Adrenal gland (tissue), 5 donors: ENCODE results near the gene RUNX3.

ENCODE experiments used
- POLR2A ChIP-seq, 2 donors: fragments of 450-650 bp; IDR thresholded peaks; one replicate each; pipeline ENCODE4 v1.6.1; 2017; ENCODE audit warnings: antibody characterized with exemption in 2 of 2, mild to moderate bottlenecking in 2 of 2, moderate library complexity in 1 of 2
- TF ChIP-seq, protein P1 (sequence below), 6 experiments: fragments of 450-650 bp in 4 of 6; fragments of 200-600 bp in 2 of 6; sonication (generic) in 1 of 6; IDR thresholded peaks; 1 replicate in 5 of 6; 2 replicates in 1 of 6; pipeline versions ENCODE4 v1.5.1 to v1.8.0; 2016 to 2021; ENCODE audit warnings: antibody characterized with exemption in 6 of 6, mild to moderate bottlenecking in 2 of 6, moderate library complexity in 1 of 6
- donor health status: DM: no; HTN: no; CAD: no.

DNA sequence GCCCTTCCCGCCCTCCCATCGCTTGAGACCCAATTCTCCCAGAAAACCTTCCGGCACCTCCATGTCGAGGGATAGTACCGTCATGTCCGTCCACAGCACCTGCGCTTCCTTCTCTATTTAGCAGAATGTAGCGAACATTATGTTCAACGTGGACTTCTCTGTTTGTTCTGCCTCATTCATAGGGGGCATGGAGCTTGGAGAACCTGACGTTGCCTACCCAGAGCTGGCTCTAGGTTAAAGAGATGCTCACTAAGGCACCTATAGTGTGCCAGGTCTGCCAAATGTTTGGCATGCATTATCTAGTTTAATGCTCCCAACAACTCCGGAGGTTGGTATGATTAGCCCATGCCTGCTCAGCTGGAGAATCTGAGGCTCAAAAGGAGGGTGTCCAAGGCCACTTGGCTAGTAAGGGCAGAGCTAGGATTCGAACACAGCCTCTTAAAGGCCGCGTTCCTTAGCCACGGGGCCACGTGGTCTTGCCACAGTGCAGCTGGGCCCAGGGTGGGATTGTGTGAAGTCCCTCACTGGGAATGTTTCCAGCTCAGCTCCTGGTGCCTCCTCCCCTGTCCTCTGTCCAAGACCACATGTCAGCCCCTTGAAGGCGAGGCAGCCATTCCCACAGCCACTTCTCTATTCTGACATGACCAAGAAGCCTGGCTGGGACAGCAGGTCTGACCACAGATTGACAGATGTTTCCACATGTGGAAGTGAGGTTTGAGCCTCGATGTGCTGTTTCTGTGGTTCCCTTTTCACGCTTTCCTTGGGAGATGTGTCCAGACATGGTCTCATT, 57.8 kb downstream of the RUNX3 start:
- TF ChIP-seq, protein P1, sequence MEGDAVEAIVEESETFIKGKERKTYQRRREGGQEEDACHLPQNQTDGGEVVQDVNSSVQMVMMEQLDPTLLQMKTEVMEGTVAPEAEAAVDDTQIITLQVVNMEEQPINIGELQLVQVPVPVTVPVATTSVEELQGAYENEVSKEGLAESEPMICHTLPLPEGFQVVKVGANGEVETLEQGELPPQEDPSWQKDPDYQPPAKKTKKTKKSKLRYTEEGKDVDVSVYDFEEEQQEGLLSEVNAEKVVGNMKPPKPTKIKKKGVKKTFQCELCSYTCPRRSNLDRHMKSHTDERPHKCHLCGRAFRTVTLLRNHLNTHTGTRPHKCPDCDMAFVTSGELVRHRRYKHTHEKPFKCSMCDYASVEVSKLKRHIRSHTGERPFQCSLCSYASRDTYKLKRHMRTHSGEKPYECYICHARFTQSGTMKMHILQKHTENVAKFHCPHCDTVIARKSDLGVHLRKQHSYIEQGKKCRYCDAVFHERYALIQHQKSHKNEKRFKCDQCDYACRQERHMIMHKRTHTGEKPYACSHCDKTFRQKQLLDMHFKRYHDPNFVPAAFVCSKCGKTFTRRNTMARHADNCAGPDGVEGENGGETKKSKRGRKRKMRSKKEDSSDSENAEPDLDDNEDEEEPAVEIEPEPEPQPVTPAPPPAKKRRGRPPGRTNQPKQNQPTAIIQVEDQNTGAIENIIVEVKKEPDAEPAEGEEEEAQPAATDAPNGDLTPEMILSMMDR (IDR thresholded peaks at IDR 0.05), result no peak
- TF ChIP-seq POLR2A (IDR thresholded peaks at IDR 0.05), result no peak
